SU-DHL-6 (cell line): ENCODE results near the gene PHLDB1.

Experiments used
- H2AFZ ChIP-seq: fragments of 200-600 bp; sonication (generic); 2 replicates; pipeline ENCODE4 v1.6.1; 2014; ENCODE audit warnings: low read depth, mild to moderate bottlenecking, moderate library complexity, mixed read lengths, antibody characterized with exemption, low read length; ENCODE audit not compliant: severe bottlenecking
- H3F3A ChIP-seq: fragments of 200-600 bp; shearing (Covaris generic); 2 replicates; pipeline ENCODE4 v1.6.0; 2016; ENCODE audit warnings: antibody characterized with exemption, mild to moderate bottlenecking; ENCODE audit not compliant: insufficient read depth
- H3K27ac ChIP-seq: fragments of 200-600 bp; sonication (generic); 2 replicates; pipeline ENCODE4 v1.5.1; 2016; ENCODE audit warnings: low read depth, mild to moderate bottlenecking, low read length, moderate library complexity, mixed read lengths
- H3K27me3 ChIP-seq: fragments of 200-600 bp; sonication (generic), shearing (Covaris generic); 2 replicates; pipeline ENCODE4 v1.6.0; 2014; ENCODE audit warnings: mild to moderate bottlenecking, low read length
- H3K36me3 ChIP-seq: fragments of 200-600 bp; sonication (generic); 2 replicates; pipeline ENCODE4 v1.6.1; 2014; ENCODE audit warnings: mild to moderate bottlenecking, low read length, mixed read lengths
- H3K4me2 ChIP-seq: fragments of 300-600, 200-600 bp; shearing (Covaris generic), sonication (generic); 2 replicates; pipeline ENCODE4 v1.6.0; 2014; ENCODE audit warnings: low read length, low read depth, mild to moderate bottlenecking; ENCODE audit not compliant: poor library complexity, severe bottlenecking
- H3K4me3 ChIP-seq: fragments of 200-600 bp; sonication (generic); 2 replicates; pipeline ENCODE4 v1.5.1; 2014; ENCODE audit warnings: antibody characterized with exemption, low read length, mild to moderate bottlenecking, mixed read lengths; ENCODE audit not compliant: insufficient read depth, poor library complexity, severe bottlenecking
- H3K79me2 ChIP-seq: fragments of 200-600 bp; sonication (generic); 2 replicates; pipeline ENCODE4 v1.6.1; 2014; ENCODE audit warnings: mild to moderate bottlenecking, low read length, moderate library complexity; ENCODE audit not compliant: insufficient read depth
- H3K9ac ChIP-seq: fragments of 200-600 bp; sonication (generic); 2 replicates; pipeline ENCODE4 v1.7.0; 2014; ENCODE audit warnings: mild to moderate bottlenecking, low read length
- H3K9me2 ChIP-seq: fragments of 200-600 bp; sonication (generic); replicated peaks from 2 replicates; pipeline ENCODE4 v1.6.1; 2014; ENCODE audit warnings: low read length; ENCODE audit not compliant: insufficient read depth
- H3K9me3 ChIP-seq: fragments of 200-600 bp; sonication (generic); 2 replicates; pipeline ENCODE4 v1.6.1; 2014; ENCODE audit warnings: low read length, mixed read lengths; ENCODE audit not compliant: insufficient read depth
- H4K20me1 ChIP-seq: fragments of 200-600 bp; sonication (generic); 2 replicates; pipeline ENCODE4 v1.6.1; 2014; ENCODE audit warnings: low read depth, mild to moderate bottlenecking, antibody characterized with exemption, low read length, moderate library complexity, mixed read lengths
- CTCF ChIP-seq: fragments of 200-600 bp; sonication (generic); IDR thresholded peaks from one replicate; pipeline ENCODE4 v1.5.1; 2017; ENCODE audit warnings: antibody characterized with exemption, mild to moderate bottlenecking, low read length, moderate library complexity; ENCODE audit not compliant: insufficient read depth, poor library complexity, severe bottlenecking
- EZH2phosphoT487 ChIP-seq: fragments of 200-600 bp; sonication (generic), shearing (Covaris generic); conservative IDR thresholded peaks from 2 replicates; pipeline ENCODE4 v1.6.1; 2018; ENCODE audit warnings: mild to moderate bottlenecking, antibody characterized with exemption, low read length, moderate library complexity, mixed read lengths

Gene PHLDB1

DNA sequence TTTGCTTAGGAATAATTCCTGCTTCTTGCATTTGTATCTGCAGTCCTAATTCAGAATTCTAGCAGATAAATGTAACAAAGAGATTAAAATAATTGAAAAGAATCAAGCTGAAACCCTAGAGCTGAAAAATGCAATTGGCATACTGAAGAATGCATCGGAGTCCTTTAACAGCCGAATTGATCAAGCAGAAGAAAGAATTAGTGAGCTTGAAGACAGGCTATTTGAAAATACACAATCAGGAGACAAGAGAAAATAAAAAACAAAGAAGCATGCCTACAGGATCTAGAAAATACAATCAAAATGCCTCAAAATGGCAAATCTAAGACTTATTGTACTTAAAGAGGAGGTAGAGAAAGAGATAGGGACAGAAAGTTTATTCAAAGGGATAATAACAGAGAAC is 63.8 kb downstream of the PHLDB1 start:
- Histone ChIP-seq H3K9me3 (no peaks in the 10 kb centered on the region), H3K36me3 (no peaks in the 10 kb centered on the region), H3K9ac (no peak overlapping the region), H3K4me3 (no peak overlapping the region), H3K27ac (no peak overlapping the region), H3K4me2 (no peak overlapping the region), H3K9me2 (no peaks in the 10 kb centered on the region), H3F3A (no peaks in the 10 kb centered on the region), H4K20me1 (no peaks in the 10 kb centered on the region), H3K79me2 (no peaks in the 10 kb centered on the region), H3K27me3 (no peaks in the 10 kb centered on the region), H2AFZ (no peak overlapping the region)
- TF ChIP-seq EZH2phosphoT487 (no peak), CTCF (no peak)

DNA sequence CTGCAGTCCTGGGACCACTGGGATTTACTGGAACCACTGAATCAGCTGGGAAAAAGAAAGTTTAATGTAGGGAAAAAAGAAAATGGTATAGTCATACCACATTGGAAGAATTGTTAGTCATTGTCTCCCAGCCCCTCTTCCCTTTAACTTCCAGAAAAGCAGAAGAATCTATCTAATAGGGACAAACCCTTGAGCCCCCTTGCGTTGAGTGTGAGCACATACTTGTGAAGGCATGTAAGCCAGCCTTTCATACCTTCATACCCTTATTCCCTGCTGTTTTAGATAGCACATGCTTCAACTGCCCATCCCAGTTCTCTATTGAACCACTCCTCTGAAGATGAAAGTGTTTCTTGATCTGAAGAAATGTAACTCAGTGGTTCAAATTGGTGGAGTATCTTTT is 65.4 kb downstream of the PHLDB1 start:
- no peaks in the 10 kb centered on the region for H3K9me3 ChIP-seq
- TF ChIP-seq CTCF: no peak
- no peak for TF ChIP-seq EZH2phosphoT487
- no peak overlapping the region for H3K9ac ChIP-seq
- no peaks in the 10 kb centered on the region for H3K36me3 ChIP-seq
- no peaks in the 10 kb centered on the region for H3F3A ChIP-seq
- H3K9me2 ChIP-seq: no peaks in the 10 kb centered on the region
- no peak overlapping the region for H3K4me3 ChIP-seq
- no peak overlapping the region for H3K4me2 ChIP-seq
- H2AFZ ChIP-seq: no peak overlapping the region
- no peaks in the 10 kb centered on the region for H3K79me2 ChIP-seq
- no peaks in the 10 kb centered on the region for H3K27me3 ChIP-seq
- no peaks in the 10 kb centered on the region for H4K20me1 ChIP-seq
- no peak overlapping the region for H3K27ac ChIP-seq

DNA sequence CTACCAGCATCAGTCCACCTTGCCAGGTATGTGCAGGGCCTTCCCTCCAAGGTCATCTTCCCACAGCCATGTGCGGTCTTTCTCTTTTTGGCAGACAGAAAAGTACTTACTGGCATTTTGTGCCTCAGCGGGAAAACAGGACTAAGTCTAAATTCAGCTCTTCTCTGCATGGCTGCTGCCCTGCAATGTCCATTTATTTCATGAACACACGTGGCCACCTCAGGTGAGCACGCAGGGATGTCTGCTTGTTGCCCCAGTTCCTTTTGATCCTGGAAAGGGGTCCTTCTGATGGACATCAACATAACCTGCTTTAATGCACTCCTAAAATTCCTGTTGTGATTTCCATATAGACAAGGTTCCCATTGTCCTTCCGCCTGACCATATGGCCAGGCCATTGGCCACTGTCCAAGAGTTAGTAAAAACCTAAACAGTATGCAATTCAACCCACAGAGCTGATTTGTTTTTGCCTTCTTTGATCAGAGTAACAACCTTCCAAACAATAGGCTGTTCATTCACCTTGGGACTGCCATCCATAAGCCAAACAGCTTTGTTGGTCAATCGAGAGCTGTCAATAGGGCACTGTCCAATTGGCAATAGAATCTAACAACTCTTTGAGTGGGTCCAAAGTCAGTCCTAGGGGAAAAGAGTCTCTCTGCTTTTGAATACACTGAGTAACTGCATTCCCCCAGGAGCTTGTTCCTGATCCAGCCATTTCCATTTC is 66.1 kb downstream of the PHLDB1 start:
- H3K9me3 ChIP-seq: no peaks in the 10 kb centered on the region
- no peak overlapping the region for H3K4me3 ChIP-seq
- H3K27me3 ChIP-seq: no peaks in the 10 kb centered on the region
- no peak overlapping the region for H3K4me2 ChIP-seq
- no peaks in the 10 kb centered on the region for H3K9me2 ChIP-seq
- TF ChIP-seq EZH2phosphoT487 (no peak), CTCF (no peak)
- H3K36me3 ChIP-seq: no peaks in the 10 kb centered on the region
- no peak overlapping the region for H3K9ac ChIP-seq
- H3K79me2 ChIP-seq: no peaks in the 10 kb centered on the region
- H3K27ac ChIP-seq: no peak overlapping the region
- H3F3A ChIP-seq: no peaks in the 10 kb centered on the region
- H2AFZ ChIP-seq: no peak overlapping the region
- no peaks in the 10 kb centered on the region for H4K20me1 ChIP-seq
